Measurements from ENCODE around the gene NFATC1.

DNA sequence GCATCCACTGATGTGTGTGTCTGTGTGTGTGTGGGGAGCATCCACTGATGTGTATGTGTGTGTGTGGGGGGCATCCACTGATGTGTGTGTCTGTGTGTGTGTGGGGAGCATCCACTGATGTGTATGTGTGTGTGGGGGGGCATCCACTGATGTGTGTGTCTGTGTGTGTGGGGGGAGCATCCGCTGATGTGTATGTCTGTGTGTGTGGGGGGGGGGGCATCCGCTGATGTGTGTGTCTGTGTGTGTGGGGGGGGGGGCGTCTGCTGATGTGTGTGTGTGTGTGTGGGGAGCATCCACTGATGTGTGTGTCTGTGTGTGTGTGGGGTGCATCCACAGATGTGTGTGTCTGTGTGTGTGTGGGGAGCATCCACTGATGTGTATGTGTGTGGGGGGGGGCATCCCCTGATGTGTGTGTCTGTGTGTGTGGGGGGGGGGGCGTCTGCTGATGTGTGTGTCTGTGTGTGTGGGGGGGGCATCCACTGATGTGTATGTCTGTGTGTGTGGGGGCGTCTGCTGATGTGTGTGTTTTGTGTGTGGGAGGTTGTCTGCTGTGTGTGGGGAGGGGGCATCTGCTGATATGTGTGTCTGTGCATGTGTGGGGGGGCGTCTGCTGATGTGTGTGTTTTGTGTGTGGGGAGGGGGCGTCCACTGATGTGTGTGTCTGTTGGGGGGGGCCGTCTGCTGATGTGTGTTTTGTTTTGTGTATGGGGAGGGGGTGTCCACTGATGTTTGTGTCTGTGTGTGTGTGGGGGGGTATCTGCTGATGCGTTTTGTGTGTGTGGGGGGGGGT lies 125.9 kb downstream of the NFATC1 start:
- TF ChIP-seq, protein P1, sequence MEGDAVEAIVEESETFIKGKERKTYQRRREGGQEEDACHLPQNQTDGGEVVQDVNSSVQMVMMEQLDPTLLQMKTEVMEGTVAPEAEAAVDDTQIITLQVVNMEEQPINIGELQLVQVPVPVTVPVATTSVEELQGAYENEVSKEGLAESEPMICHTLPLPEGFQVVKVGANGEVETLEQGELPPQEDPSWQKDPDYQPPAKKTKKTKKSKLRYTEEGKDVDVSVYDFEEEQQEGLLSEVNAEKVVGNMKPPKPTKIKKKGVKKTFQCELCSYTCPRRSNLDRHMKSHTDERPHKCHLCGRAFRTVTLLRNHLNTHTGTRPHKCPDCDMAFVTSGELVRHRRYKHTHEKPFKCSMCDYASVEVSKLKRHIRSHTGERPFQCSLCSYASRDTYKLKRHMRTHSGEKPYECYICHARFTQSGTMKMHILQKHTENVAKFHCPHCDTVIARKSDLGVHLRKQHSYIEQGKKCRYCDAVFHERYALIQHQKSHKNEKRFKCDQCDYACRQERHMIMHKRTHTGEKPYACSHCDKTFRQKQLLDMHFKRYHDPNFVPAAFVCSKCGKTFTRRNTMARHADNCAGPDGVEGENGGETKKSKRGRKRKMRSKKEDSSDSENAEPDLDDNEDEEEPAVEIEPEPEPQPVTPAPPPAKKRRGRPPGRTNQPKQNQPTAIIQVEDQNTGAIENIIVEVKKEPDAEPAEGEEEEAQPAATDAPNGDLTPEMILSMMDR (IDR thresholded peaks at IDR 0.05): no peak
- no peak for TF ChIP-seq POLR2A (IDR thresholded peaks at IDR 0.05)

Measured in esophagus squamous epithelium (tissue), 4 donors.